PC-3 (cell line): ENCODE results near the gene ARID5B.

Experiments used
- CTCF ChIP-seq: fragments of 300-600 bp; sonication (generic); conservative IDR thresholded peaks from 2 replicates; pipeline ENCODE4 v1.5.1; 2017; ENCODE audit warnings: antibody characterized with exemption, low read depth, mild to moderate bottlenecking, low read length
- EZH2phosphoT487 ChIP-seq: fragments of 300-600 bp; sonication (generic); IDR thresholded peaks from 2 replicates; pipeline ENCODE4 v1.6.1; 2018; ENCODE audit warnings: mild to moderate bottlenecking, antibody characterized with exemption, low read length, borderline replicate concordance

DNA sequence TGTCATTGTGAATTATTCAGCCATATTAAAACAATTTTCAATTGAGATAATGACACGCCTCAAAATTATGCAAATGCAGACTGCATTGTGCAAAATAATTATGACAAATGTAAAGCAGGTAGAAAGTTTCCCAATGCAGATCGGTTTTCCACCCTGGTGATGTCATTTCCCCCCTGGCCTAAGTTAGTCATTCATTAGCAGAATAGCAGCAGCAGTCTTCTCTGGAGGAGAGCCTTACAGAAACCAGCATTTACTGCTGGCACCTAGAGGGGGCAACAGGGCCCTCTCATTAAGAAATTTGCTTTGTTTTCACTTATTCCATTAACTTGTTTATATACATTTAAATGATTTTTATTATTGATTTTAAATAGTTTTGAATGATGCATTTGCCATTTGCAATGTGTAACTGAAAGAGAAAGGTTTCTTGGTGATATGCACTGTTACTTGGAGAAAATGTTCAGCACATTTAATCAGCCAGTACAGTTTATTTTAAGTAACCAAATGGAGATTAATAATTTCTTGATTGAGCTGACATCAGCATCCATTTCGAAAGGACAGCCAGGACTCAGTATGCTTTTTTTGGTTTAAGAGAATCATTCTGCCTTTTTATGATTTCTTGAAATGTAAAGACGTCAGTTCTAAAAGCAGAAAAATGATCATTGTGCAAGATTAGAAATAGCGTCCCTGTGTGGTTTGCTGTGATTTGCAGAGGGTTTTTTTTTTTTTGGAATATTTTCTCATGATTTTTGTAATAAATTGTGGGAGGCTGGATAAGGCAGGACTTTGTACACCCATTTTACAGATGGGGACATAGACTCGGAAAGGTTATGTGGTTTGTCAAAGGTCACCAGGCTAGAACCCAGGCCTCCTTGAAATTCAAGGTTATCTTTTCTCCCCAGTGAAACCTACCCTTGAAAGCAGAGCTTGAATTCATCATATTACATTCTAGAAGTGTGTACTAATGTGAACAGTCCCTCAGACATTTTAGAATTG is 3.5 kb downstream of the ARID5B start:
- TF ChIP-seq CTCF (peak; percentile 68), EZH2phosphoT487 (no peak)
